ENCODE data around the gene PTPRN2. TPM values are rescaled to one million over a fixed set of nuclear protein-coding genes. Genes with fewer than 3 reads are reported as not detected.

Gene PTPRN2
- total and polyA plus RNA-seq, 2 donors (not counting 3 experiments of a cell fraction or from before 2014, with no cell fraction given): 0.62 to 0.88 TPM

DNA sequence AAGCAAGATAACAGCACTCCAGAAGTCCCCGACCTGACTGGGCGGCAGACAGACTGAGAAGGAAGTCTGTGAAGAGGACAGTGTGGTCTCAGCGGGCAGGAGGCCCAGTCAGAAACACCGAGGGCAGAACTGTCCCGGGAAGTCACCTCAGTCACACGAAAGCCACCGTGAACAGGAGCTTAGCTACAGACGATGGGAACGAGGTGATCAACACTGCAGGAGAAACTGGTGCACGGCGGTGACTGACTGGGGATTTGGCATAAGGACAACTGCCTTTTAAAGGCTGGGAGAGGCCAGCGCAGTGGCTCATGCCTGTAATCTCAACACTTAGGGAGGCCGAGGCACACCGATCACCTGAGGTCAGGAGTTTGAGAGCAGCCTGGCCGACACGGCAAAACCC, 217.8 kb downstream of the PTPRN2 start:
- Histone ChIP-seq H2AFZ (ENCODE audit: low read depth, low read length) (no peak overlapping the region), H3K4me2 (ENCODE audit: insufficient read depth, low read length) (no peak overlapping the region), H3K4me1 (ENCODE audit: control insufficient read depth, extremely low read depth, insufficient read depth, low read length) (no peaks in the 10 kb centered on the region), H3K9me1 (replicated peaks; ENCODE audit: control insufficient read depth, extremely low read depth, insufficient read depth, low read length) (no peaks in the 10 kb centered on the region), H3K79me2 (ENCODE audit: control insufficient read depth, insufficient read depth, low read length) (no peaks in the 10 kb centered on the region), H4K20me1 (replicated peaks; ENCODE audit: control insufficient read depth, extremely low read depth, insufficient read depth, low read length) (no peaks in the 10 kb centered on the region), H3K9ac (replicated peaks; ENCODE audit: extremely low read depth, insufficient read depth, low read length) (no peak overlapping the region), H3K36me3 (ENCODE audit: control insufficient read depth in 2 of 2, extremely low read depth in 1 of 2, insufficient read depth in 2 of 2, low read length in 2 of 2) (no peaks in the 10 kb centered on the region), H3K4me3 (replicated peaks in 1 of 3; ENCODE audit: insufficient read depth in 1 of 3, low read depth in 1 of 3, low read length in 3 of 3) (no peak overlapping the region), H3K27me3 (ENCODE audit: control insufficient read depth in 2 of 2, insufficient read depth in 2 of 2, low read length in 2 of 2) (no peaks in the 10 kb centered on the region), H3K27ac (ENCODE audit: insufficient read depth, low read depth, low read length) (no peak overlapping the region), H3K9me3 (replicated peaks; ENCODE audit: control insufficient read depth, insufficient read depth, low read length) (peaks cover 2% of the 10 kb centered on the region)
- POLR2A ChIA-PET: no interaction called here
- DNase-seq (ENCODE audit: low read depth, low spot score) (no peak), FAIRE-seq (no peak)
- TF ChIP-seq FOS (IDR thresholded peaks at IDR 0.05; ENCODE audit: borderline replicate concordance, insufficient read depth, low read length) (no peak), MYC (IDR thresholded peaks at IDR 0.05; ENCODE audit: low read depth, low read length) (no peak), JUN (IDR thresholded peaks at IDR 0.05; ENCODE audit: borderline replicate concordance, insufficient read depth, insufficient read length, low read depth) (no peak), EZH2 (IDR thresholded peaks at IDR 0.05; ENCODE audit: borderline replicate concordance, low read depth, low read length, severe bottlenecking) (no peak), POLR2AphosphoS5 (IDR thresholded peaks at IDR 0.05; ENCODE audit: insufficient read depth, low read depth, low read length) (no peak), POLR2A (IDR thresholded peaks at IDR 0.05; ENCODE audit: low read depth, low read length) (no peak), GATA2 (IDR thresholded peaks at IDR 0.05; ENCODE audit: insufficient read depth, insufficient read length, low read depth, low read length) (no peak)
- TF ChIP-seq, protein P1, sequence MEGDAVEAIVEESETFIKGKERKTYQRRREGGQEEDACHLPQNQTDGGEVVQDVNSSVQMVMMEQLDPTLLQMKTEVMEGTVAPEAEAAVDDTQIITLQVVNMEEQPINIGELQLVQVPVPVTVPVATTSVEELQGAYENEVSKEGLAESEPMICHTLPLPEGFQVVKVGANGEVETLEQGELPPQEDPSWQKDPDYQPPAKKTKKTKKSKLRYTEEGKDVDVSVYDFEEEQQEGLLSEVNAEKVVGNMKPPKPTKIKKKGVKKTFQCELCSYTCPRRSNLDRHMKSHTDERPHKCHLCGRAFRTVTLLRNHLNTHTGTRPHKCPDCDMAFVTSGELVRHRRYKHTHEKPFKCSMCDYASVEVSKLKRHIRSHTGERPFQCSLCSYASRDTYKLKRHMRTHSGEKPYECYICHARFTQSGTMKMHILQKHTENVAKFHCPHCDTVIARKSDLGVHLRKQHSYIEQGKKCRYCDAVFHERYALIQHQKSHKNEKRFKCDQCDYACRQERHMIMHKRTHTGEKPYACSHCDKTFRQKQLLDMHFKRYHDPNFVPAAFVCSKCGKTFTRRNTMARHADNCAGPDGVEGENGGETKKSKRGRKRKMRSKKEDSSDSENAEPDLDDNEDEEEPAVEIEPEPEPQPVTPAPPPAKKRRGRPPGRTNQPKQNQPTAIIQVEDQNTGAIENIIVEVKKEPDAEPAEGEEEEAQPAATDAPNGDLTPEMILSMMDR (IDR thresholded peaks at IDR 0.05; ENCODE audit: extremely low read depth in 1 of 2, insufficient read depth in 1 of 2, low read depth in 1 of 2, low read length in 2 of 2): no peak
- TF ChIP-seq, protein P2, sequence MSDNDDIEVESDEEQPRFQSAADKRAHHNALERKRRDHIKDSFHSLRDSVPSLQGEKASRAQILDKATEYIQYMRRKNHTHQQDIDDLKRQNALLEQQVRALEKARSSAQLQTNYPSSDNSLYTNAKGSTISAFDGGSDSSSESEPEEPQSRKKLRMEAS (IDR thresholded peaks at IDR 0.05; ENCODE audit: insufficient read depth, insufficient read length): no peak
- CTCF ChIA-PET: no interaction called here
- BruUV-seq (replicated peaks): no TSS peak
- dilution Hi-C loops (cut with MboI; ENCODE audit: extremely low pct_ligation_motif_present, low sequenced_read_pairs): no loop called here
- intact Hi-C loops (cut with micrococcal nuclease): no loop called here

Measured in endothelial cell of umbilical vein (primary cell).